RWPE1 (cell line): ENCODE measurements around the gene HELQ.

Source experiments
- CTCF ChIA-PET: fragments of 350-600 bp; sonication (Branson Sonifier 250); formaldehyde crosslinking; extraction: SDS; loops from one replicate; lab custom pipeline; 2021; lab: Yijun Ruan, JAX
- POLR2A ChIA-PET: fragments of 400-600 bp; formaldehyde crosslinking; extraction: SDS; loops from one replicate; lab custom pipeline; 2020; ENCODE audit warnings: antibody characterized with exemption; ENCODE audit not compliant: low non-redundant PET; lab: Yijun Ruan, JAX
- DNase-seq: peaks from one replicate; pipeline ENCODE4 v3.0.0; 2012; ENCODE audit warnings: low spot score
- H3K27ac ChIP-seq: fragments of 450-650 bp; 2 replicates; pipeline ENCODE4 v1.5.1; 2017
- CTCF ChIP-seq: fragments of 450-650 bp; conservative IDR thresholded peaks from 2 replicates; pipeline ENCODE4 v1.5.1; 2017; ENCODE audit warnings: low read depth, mild to moderate bottlenecking

The HELQ gene

GRCh38 chr4:83490876-83491450 is 35.3 kb upstream of the HELQ start:
- peak; percentile 63 for DNase-seq
- no peak overlapping the region for H3K27ac ChIP-seq
- ChIA-PET POLR2A (no interaction called here), CTCF (interaction anchor here (0.6 to 2.1 kb wide), 5 partner anchors 20 to 539 kb away, joined by 3 to 8 read pairs (median 4); no protein-coding TSS in a partner anchor)
- TF ChIP-seq CTCF, result peak; percentile 90

GRCh38 chr4:83489711-83490326 is 34.2 kb upstream of the HELQ start:
- no peak overlapping the region for H3K27ac ChIP-seq
- ChIA-PET POLR2A (no interaction called here), CTCF (interaction anchor here (0.6 to 2.1 kb wide), 2 partner anchors 8 to 150 kb away, joined by 3 to 8 read pairs; no protein-coding TSS in a partner anchor)
- no peak for TF ChIP-seq CTCF
- no peak for DNase-seq

- no peak for TF ChIP-seq CTCF
- POLR2A ChIA-PET, result no interaction called here
- CTCF ChIA-PET, result interaction anchor here (0.5 to 0.6 kb wide), 2 partner anchors 22 to 112 kb away, joined by 3 to 4 read pairs; no protein-coding TSS in a partner anchor
- no peak overlapping the region for H3K27ac ChIP-seq
- DNase-seq, result no peak
Observed at GRCh38 chr4:83486457-83487129, 31.0 kb upstream of the HELQ start.

- ChIA-PET CTCF (interaction anchor here (0.7 kb wide), 2 partner anchors 160 to 781 kb away, joined by 3 to 4 read pairs; no protein-coding TSS in a partner anchor), POLR2A (no interaction called here)
- no peak for TF ChIP-seq CTCF
- peak within 1 kb of the TSS; percentile 93 for H3K27ac ChIP-seq
- peak; percentile 94 for DNase-seq
Observed at GRCh38 chr4:83484500-83485461, 29.2 kb upstream of the HELQ start, which contains the start of gene ABRAXAS1. Gene ABRAXAS1, minus strand, starts transcription at chr4:83485100. Its CDS starts 28 bp downstream, at chr4:83485072.

GRCh38 chr4:83473966-83474365 is 18.3 kb upstream of the HELQ start:
- ChIA-PET POLR2A (no interaction called here), CTCF (no interaction called here)
- DNase-seq, result no peak

More at GRCh38 chr4:83473966-83474365, 18.3 kb upstream of the HELQ start:
- no peak for TF ChIP-seq CTCF
- no peak overlapping the region for H3K27ac ChIP-seq
